GM10248 (cell line): ENCODE results near the gene PSMB2.

Experiments
- CTCF ChIA-PET: fragments of 300-600 bp; sonication (Branson Sonifier 250); formaldehyde crosslinking; extraction: SDS; loops from one replicate; lab custom pipeline; 2021; ENCODE audit warnings: antibody characterized with exemption; lab: Yijun Ruan, JAX
- POLR2A ChIA-PET: fragments of 350-650 bp; sonication (Branson Sonifier 250); formaldehyde crosslinking; extraction: SDS; loops from one replicate; lab custom pipeline; 2020; ENCODE audit warnings: antibody characterized with exemption; lab: Yijun Ruan, JAX
- DNase-seq: peaks from one replicate; pipeline ENCODE4 v3.0.0; 2012; ENCODE audit errors: extremely low spot score
- TF ChIP-seq, protein P1 (sequence below): IDR thresholded peaks from 2 replicates; pipeline ENCODE4 v1.5.1; 2012; ENCODE audit warnings: mild to moderate bottlenecking, low read depth; ENCODE audit errors: extremely low read depth, missing control alignments, control extremely low read depth

Gene PSMB2

DNA sequence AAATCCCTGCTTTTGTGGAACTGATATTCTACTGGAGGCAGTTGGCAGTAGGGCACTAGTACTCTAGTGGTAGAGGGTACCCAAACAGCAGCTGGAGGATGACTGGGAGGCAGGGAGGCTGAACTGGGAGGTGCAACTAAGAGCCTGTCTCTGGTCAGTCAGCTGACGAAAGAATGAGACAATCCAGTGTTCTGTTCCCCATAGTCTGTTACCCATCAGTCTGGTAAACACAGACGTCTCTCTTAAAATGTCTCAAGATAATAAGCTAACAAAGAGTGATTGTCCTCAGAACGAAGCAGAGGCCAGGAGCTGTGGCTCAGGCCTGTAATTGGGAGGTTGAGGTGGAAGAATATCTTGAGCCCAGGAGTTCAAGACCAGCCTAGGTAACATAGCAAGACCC, 37.9 kb downstream of the PSMB2 start:
- ChIA-PET CTCF (interaction anchor here (1.0 to 8.0 kb wide), 4 partner anchors 20 to 112 kb away, joined by 3 to 32 read pairs (median 5); no protein-coding TSS in a partner anchor), POLR2A (no interaction called here)
- DNase-seq = no peak
- TF ChIP-seq, protein P1, sequence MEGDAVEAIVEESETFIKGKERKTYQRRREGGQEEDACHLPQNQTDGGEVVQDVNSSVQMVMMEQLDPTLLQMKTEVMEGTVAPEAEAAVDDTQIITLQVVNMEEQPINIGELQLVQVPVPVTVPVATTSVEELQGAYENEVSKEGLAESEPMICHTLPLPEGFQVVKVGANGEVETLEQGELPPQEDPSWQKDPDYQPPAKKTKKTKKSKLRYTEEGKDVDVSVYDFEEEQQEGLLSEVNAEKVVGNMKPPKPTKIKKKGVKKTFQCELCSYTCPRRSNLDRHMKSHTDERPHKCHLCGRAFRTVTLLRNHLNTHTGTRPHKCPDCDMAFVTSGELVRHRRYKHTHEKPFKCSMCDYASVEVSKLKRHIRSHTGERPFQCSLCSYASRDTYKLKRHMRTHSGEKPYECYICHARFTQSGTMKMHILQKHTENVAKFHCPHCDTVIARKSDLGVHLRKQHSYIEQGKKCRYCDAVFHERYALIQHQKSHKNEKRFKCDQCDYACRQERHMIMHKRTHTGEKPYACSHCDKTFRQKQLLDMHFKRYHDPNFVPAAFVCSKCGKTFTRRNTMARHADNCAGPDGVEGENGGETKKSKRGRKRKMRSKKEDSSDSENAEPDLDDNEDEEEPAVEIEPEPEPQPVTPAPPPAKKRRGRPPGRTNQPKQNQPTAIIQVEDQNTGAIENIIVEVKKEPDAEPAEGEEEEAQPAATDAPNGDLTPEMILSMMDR = no peak

DNA sequence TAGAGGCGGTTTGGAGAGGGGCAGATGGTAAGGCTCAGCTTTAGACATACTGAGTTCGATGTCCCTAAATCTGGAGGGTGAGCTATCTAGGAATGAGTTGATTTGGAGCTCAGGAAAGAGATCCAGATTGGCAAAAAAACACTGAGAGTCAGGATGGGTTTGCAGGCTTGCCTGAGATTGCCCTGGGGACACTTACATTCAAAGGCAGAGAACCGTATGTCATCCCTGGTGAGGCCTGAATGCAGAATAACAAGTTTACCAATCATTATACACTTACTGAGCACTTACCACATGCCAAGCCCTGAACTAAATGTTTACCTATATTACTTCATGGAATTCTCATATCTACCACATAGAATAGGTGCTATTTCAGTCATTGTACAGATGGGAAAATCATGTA, 40.7 kb downstream of the PSMB2 start:
- ChIA-PET POLR2A (no interaction called here), CTCF (interaction anchor here (1.3 to 8.0 kb wide), 2 partner anchors 36 to 115 kb away, joined by 8 to 32 read pairs; no protein-coding TSS in a partner anchor)
- no peak for DNase-seq
- TF ChIP-seq, protein P1 = no peak

DNA sequence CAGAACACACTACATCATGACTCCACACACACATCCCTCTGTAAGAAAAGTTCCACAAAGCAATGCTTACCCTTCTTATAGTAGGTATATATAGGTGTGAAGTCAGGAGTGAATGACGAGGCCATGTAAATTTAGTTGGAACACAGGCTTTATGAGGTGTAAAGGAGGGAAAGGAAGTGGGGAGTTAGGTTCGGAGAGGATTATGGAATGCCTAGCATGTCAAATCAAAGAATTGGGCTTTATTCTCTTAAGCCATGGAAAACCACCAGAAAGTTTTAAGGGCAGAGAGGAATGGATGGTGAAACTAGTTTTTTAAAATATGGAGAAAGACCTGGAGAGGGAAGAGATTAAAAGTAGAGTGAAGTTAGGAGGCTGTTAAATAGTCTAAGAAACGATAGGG, 41.9 kb downstream of the PSMB2 start:
- CTCF ChIA-PET = interaction anchor here (1.3 to 8.0 kb wide), 2 partner anchors 35 to 116 kb away, joined by 8 to 32 read pairs; no protein-coding TSS in a partner anchor
- DNase-seq = no peak
- POLR2A ChIA-PET = no interaction called here
- TF ChIP-seq, protein P1 = no peak

DNA sequence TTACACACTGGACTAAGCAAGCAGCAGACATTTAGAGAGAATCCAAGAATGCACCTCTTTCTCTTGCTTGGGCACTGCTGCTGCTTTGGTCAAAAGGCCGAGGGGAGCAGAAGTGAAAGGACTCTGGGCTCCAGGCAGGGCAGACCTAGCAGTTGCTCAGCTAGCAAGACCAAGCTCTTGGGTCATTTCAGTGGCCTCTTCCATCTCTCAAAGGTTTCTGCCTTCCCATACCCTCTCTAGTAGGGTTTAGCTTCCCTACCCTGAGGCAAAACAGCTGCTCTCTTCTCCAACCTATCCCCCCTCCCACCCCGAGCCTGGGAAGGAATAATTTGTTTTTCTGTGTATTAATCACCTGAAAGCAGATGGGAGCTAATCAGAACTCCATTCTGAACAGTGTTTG, 42.4 kb downstream of the PSMB2 start:
- TF ChIP-seq, protein P1 = no peak
- DNase-seq = no peak
- ChIA-PET CTCF (interaction anchor here (8.0 kb wide), 1 partner anchor 116 kb away, joined by 32 read pairs; no protein-coding TSS in a partner anchor), POLR2A (no interaction called here)

DNA sequence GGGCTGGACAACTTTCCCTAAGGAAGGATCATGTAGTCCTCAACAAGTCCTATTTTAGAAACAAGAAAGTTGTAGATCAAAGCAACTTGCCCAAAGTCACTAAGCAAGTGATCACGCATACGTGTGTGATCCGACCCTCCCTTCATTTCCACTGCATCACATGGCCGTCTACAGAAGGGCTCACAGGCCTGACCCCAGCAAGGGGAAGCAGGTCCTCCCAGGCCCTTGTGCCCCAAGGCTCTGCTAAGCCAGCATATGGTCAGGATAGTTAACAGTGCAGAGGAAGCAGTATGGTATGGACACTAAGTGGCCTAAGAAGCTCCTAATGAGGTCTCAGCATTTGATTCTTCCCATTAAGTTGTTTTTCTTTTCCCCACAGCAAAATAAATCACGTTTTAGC, 43.5 kb downstream of the PSMB2 start:
- no peak for DNase-seq

DNA sequence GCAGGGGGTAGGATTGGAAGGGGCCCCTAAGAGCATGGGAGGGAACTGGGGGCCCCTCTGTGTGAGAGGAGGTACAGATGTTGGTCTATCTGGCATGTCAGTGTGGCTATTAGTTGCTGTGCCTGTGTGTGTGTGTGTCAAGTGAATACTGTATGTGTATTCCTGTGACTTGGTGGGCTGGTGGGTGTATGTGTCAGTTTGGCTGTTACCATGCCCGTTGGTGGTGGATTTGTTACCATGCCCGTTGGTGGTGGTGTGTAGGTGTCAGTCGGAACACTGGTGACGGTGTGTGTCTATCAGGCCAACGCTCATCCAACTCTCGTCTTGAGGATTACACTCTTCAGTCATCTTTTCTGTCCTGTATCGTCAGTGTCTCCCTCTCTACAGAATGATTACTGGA, 45.6 kb downstream of the PSMB2 start:
- TF ChIP-seq, protein P1 = no peak
- ChIA-PET CTCF (interaction anchor here (1.5 kb wide), 1 partner anchor 18 kb away, joined by 3 read pairs; no protein-coding TSS in a partner anchor), POLR2A (no interaction called here)
- no peak for DNase-seq

More for the DNA sequence above, 43.5 kb downstream of the PSMB2 start:
- ChIA-PET POLR2A (interaction anchor here (0.7 kb wide), 1 partner anchor 87 kb away, joined by 3 read pairs; no protein-coding TSS in a partner anchor), CTCF (interaction anchor here (1.3 to 8.0 kb wide), 3 partner anchors 29 to 117 kb away, joined by 4 to 32 read pairs (median 5); no protein-coding TSS in a partner anchor)
- TF ChIP-seq, protein P1 = no peak
